Activated CD4-positive, alpha-beta T cell treated with anti-CD3 and anti-CD28 coated beads, Interleukin-2, amount 50 U/mL, for 16 hours (primary cell): Measurements from ENCODE around the gene RAB30.

Experiments
- DNase-seq: peaks from one replicate; pipeline ENCODE4 v3.0.0-alpha.2; 2020

The RAB30 gene

GRCh38 chr11:83007909-83008580 lies 63.7 kb downstream of the RAB30 start:
- DNase-seq = no peak

DNA sequence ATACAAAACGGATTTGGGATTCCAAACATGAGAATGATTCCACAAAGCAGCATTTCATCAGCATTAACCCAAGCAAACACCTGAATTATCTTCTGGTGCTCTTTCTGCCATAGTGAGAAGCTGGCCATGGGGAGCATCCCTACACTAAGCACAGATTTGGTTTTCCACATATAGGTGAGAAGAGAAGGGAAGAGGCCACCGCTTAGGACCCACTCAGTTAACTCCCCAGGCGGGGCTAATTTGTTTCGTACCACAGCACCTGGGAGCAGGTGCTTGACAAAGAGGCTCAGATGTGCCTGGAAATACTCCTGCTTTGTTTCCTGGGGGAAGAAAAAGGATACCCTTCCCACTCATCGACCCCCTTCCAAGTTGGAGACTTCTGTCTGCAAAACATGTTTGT lies 64.2 kb downstream of the RAB30 start:
- DNase-seq = no peak

DNA sequence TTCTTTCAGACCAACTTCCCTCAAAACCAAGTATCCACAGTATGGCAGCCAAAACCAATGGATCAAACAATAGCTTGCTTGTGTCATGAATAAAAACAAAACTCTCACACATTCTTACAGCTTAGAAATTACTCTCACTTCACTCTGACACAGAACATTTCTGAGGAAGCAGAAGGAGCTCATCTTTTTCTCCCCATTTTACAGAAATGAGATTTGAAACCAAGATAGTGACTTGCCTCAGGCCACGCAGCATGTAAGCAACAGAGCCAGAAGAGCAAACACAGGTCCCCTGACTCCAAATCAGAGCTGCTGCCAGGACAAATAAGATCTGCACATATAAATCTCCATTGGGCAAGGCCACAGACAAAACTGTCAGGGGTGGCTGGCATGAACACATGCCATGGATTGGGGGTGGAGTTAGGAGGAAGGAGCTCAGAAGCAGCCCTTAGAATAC lies 64.8 kb downstream of the RAB30 start:
- DNase-seq = peak; percentile 85

DNA sequence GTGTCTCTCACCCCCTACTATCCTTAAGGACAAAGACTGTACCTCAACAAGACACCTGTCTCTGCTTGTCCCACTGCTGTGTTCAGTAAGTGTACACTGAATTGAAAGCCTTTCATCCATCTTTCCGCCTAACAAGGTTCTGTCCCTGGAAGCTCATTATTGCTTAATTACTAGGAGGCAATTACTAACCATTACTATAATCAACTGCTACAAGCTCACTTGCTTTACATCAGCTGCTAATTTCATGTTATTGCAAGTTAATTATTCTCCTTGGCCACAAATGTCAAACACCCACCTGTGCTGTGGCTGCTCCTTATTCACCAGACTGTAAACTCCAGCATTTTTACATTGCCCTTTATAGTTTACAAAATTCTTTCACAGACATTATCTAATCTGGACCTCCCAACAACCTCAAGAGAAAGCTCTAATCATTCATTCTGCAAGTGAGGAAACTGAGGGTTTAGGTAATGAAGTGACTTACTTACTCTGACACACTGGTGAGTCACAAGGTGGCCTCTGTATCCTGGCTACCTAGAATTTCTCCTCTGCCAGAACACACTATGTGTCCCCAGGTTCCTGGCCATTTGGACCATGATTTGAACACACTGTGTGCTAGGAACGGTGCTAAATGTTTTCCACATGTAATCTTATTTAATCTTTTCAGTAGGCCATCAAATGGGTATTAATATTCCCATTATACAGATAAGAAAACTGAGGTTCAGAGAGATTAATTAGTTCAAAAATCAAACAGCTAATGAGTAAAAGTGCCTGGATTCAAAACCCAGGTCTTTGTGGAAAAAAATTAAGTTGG lies 66.7 kb downstream of the RAB30 start:
- peak; percentile 74 for DNase-seq

DNA sequence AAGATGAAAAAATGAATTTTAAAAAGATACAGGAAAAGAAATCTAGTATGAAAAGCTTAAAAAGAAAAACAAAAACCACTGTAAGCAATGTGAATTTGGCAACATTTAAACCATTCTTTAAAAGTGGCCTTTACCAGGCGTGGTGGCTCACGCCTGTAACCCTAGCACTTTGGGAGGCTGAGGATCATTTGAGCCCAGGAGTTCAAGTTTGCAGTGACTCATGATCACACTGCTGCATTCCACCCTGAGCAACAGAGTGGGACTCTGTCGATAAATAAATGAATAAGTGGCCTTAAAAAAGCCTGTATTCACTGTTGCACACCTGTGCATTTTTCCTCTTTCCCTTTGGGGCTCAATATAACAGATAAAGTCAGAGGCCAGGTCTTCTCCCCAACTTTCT lies 69.2 kb downstream of the RAB30 start:
- DNase-seq = no peak

DNA sequence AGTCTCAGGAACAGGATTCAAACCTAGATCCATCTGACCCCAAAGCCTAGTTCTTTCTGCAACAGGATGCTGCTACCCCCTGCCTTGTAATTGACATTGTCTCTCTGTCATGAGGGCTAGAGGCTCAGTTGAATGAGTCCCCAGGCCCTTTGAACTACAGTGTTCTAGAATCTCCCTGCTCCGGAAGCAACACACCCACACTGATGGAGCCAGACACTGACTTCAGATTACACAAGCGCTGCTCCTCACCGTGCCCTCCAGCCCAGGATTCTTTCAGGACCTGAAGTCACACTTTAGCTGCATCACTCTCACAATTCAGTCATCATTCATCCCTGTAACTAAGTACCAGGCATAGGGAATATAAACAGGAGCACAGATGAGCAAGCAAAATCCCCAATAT lies 69.6 kb downstream of the RAB30 start:
- DNase-seq = peak; percentile 24

DNA sequence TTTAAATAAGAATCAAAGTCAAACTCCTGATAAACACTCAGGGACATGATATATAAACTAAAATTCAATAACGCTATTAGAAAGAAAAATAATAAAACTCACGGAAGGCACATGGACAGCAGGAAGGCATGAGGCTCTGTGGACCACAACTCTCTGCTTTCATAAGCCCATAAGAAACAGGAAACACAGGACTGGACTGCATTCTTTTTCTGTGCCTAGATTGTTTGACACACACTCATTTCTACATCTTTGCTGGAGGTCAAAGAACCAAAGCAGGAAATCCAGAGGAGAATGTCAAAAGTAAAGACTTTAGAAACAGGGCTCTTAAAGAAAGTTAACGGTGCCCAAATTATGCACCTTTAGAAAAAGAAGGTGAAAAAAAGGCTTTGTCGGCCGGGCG lies 71.3 kb downstream of the RAB30 start:
- DNase-seq = no peak

DNA sequence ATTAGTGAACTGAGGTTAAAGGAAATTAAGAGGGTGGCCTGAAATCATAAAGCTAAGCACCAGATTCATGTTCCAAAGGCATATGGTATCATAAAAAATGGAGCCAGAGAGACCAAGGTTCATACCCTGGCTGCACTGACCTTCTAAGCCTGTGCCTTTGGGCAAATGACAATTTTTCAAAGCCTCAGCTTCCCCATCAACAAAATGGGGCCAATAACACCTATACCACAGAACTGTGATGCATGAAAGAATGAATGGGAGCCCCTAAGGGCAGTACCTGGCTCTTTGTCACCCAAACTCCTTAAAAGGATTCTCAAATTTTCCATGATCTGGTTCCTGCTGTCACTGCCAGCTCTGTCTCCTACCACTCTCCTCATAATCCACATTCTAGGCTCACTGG lies 72.5 kb downstream of the RAB30 start:
- no peak for DNase-seq

DNA sequence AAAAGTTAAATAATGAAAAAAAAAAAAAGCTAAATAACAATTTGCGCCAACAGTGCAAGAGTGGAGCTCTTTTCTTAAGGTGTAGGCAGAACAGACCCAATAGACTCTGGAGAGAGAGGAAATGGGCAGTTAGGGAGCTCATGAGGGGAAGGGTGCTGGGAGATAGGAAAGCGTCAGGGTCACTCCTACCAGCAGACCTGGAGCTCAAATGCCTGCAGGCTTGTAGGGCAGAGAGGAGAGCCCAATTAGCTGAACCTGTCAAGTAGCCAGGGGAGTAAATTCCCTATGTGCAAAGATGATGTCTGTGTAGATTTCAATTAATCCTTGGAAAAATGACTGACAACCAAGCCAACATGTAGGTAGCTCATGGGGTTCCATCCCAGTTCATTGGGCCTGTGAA lies 73.0 kb downstream of the RAB30 start:
- DNase-seq = no peak

- DNase-seq = peak; percentile 83
Measured at GRCh38 chr11:82996966-82997606, 74.6 kb downstream of the RAB30 start.

GRCh38 chr11:82995754-82996398 lies 75.8 kb downstream of the RAB30 start:
- peak; percentile 71 for DNase-seq

GRCh38 chr11:82995235-82995634 lies 76.5 kb downstream of the RAB30 start:
- DNase-seq = no peak

DNA sequence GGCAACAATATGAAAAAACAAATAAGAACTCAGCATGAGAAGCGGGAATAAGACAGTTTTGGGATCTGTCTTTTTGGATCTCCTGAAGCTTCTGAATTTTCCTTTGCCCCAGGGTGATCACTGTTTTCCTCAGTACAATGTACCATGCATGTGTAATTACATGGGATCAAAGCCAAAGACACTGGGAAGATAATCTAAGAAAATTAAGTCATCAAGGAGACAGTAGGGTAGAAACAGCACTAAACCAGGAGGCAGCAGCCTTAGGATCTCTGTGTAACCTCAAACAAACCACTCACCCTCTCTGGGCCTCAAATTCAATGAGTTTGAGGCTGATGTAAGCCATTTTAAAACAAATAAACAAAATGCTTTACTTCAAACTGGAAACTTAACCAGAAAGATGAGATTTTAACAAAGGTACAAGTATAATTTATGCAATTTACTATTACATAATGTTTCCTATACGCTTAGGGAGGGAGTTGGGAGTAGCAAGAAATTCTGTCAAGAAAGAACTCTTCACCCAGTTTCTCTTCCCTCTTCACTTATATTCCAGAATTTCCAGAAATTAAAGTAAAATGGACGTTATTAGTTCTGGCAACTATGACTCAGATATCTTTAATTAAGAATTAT lies 77.0 kb downstream of the RAB30 start:
- DNase-seq = no peak

GRCh38 chr11:82992223-82992622 lies 79.5 kb downstream of the RAB30 start:
- no peak for DNase-seq

DNA sequence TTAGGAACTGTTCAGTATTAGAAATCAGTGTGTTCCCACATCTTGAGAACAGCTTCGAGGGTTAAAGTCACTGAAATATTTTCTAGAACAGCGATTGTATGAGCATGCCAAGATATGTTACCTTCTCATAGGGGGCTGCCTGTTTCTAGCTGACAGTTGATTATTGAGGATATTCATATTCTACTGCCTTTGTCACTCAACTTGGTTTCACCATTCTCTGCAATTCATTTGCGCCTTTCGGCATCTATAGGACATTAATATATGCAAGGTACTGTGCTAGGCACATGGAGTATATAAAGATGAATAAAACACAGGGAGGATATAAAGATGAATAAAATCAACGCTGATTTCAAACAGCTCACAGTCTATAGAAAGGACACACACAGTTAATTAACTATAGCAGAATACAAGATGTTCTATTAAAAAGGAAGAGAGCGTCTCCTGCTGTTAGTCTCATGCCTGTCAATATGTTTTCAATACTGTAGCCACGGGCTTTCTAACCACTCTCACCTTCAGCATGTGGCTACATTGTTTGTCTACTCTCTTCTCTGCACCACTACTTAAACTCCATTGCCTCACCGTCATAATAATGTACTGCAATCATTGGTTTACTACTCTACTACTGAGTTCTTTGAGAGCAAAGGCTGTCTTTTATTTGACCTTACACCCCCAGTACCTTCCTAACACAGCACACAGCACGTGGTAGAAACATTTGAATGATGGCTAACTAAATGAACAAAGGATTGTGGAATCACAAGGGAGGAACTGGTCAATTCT lies 81.9 kb downstream of the RAB30 start:
- DNase-seq = no peak

- no peak for DNase-seq
Measured at GRCh38 chr11:82988936-82989627, 82.6 kb downstream of the RAB30 start.

- no peak for DNase-seq
Measured at GRCh38 chr11:82987997-82988396, 83.7 kb downstream of the RAB30 start.

DNA sequence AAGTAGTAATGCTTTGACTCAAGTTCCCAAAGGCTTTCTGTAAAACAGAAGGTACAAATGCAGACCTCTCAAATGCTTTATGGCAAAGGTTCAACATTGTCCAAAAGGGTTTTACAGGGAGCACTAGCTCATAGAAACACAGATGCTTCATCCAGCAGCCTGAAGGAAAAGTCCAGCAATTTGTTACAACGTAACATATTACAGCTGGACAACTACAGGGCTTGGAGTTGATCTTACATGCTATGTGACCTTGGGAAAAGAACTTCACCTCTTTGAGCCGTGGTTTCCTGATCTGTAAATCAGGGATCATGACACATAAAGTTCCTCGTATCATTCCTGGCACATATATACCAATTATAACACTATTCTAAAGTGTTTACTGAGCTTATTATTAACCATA lies 85.3 kb downstream of the RAB30 start:
- no peak for DNase-seq

- DNase-seq = no peak
Measured at GRCh38 chr11:82981852-82982251, 89.8 kb downstream of the RAB30 start.

- no peak for DNase-seq
Measured at GRCh38 chr11:82980947-82981346, 90.8 kb downstream of the RAB30 start.

- peak; percentile 69 for DNase-seq
Measured at GRCh38 chr11:82980292-82980691, 91.4 kb downstream of the RAB30 start.

- no peak for DNase-seq
Measured at GRCh38 chr11:82979824-82980223, 91.9 kb downstream of the RAB30 start.
